Hypothalamus (tissue), 51 donors: ENCODE measurements around the gene MYO1E.
"Not testable (repeated sequence)": the region's sequence is repeated elsewhere in the genome, so short reads cannot be mapped to it uniquely, and the experiment has no call there.

Experiments used
- DNase-seq, 51 donors: peaks; one replicate each; lab custom pipeline; 2025; lab: John Stamatoyannopoulos, UW

MYO1E gene

DNA sequence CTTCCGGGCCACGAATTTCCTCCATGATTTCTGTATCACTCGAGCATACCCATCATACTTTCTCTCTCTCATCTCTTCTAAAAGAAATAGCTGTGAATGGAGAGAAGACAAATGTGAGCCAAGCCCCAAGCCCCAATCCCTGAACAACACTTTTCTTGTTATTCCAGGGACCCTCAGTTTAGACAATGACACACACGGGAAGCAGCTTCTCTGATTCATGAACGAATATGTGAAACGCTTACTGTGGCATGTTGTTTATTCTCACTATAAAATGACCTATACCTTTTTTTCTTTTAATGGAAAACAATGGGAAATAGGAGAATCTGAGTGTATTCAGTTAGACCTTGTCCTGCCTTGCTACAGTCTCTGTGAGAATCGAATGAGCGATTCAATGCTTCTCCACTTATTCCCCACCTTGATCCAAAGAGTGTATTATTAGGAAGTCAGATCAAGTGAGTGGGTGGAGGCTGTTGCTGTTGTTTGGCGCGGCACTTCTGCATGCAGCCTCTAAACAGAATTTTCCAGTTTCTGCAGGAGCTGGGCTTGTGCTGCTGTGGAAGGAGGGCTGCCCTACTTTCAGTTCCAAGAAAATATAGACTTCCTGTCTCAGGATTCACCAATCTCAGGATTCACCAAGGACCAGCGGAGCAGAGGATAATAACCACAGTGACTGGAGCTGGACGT lies 198.4 kb downstream of the MYO1E start:
- no peak for DNase-seq

- no peak for DNase-seq
Observed at GRCh38 chr15:59173194-59173593, 199.5 kb downstream of the MYO1E start.

DNA sequence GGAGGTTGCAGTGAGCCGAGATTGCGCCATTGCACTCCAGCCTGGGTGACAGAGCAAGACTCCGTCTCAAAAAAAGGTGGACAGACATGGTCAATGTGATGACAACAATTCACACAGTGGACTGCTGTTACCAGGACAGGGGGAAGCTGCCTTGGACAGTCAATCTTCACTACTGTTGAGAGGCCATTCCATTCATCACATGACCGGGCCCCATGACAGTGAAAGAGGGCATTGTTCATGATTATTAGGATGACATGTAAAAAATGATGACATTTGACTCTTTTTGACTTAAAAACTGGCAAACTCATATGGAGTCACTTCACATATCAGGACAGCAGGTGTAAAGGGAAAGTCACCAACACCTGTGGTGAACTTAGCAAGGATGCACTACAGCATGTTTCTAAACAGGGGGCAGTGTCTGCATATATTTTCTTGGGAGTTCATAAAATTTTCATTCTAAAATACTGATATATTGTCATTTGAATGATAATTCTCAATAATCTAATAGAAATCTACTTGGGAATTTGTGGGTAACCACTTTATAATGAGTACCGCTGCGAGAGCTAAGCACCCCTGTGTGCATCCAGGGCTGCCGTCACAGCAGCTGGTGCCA lies 200.3 kb downstream of the MYO1E start:
- DNase-seq = peak in 2 of 51 donors; percentile 7 to 14

GRCh38 chr15:59171067-59171397 lies 201.6 kb downstream of the MYO1E start:
- DNase-seq = no peak

GRCh38 chr15:59170295-59171066 lies 202.2 kb downstream of the MYO1E start:
- DNase-seq = peak in 35 of 51 donors; percentile 4 to 71 (median 36)

DNA sequence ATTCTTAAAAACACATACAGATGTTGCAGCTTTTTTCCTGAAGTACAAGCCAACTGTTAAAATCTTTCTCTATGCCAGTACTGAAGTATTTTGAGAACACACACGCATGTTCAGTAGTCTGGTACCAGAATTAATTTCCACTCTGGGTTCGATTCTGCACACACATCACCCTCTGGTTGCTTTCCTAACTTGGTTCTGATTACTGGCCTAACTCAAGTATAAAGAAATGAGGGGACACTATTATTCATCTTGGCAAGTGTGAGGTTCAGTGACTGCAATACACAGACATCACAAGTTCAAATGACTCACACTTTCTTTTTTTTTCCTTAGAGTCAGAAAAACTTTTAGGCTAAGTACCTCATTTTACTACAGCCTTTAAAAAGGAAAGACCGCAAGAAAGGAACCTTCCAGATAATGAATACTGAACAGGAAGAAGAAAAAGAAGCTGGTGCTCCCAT lies 203.4 kb downstream of the MYO1E start:
- DNase-seq = no peak

DNA sequence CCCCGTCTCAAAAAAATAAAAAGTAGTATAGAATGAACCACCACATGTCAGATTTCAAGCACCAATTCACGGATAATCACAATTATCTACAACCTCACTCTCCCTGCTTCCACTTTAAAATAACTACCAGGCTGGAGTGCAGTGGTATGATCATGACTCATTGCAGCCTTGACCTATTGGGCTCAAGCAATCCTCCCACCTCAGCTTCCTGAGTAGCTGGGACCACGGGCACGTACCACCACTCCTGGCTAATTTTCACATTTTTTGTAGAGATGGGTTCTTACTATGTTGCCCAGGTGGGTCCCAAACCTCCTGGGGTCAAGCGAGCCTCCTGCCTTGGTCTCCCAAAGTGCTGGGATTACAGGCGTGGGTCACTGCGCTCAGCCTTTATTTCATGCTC lies 204.1 kb downstream of the MYO1E start:
- DNase-seq = no peak

GRCh38 chr15:59166601-59167265 lies 205.9 kb downstream of the MYO1E start:
- DNase-seq = no peak

DNA sequence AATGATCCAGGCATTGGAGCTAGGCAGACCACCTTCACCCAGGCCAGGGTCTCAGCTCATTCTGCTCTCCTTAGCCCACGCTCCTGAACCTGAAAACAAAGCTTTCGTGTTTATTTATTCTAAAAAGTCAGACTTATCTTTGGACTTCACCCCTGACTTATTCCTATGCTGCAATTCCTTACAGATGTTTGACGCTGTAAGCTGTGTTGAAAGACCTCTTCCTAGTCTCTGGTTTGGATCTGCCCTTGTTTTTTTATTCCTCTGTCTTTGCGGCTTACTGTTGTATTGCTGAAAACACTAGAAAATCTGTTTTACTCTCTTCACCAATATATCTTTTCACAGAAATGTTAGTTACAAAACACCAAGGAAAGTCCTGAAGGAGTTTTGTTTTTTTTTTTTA lies 206.5 kb downstream of the MYO1E start:
- no peak for DNase-seq

- no peak for DNase-seq
Observed at GRCh38 chr15:59165726-59166125, 206.9 kb downstream of the MYO1E start.

DNA sequence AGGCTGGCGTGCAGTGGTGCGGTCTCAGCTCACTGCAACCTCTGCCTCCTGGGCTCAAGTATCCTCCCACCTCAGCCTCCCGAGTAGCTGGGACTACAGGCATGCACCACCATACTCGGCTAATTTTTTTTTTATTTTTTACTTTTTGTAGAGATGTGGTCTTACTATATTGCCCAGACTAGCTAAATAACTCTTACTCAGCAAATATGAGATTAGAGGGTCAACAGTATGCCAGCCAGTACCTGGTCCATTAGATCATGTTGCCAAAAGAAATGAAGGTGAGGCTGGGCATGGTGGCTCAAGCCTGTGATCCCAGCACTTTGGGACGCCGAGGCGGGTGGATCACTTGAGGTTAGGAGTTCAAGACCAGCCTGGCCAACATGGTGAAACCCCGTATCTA lies 210.6 kb downstream of the MYO1E start:
- not testable (repeated sequence) for DNase-seq

DNA sequence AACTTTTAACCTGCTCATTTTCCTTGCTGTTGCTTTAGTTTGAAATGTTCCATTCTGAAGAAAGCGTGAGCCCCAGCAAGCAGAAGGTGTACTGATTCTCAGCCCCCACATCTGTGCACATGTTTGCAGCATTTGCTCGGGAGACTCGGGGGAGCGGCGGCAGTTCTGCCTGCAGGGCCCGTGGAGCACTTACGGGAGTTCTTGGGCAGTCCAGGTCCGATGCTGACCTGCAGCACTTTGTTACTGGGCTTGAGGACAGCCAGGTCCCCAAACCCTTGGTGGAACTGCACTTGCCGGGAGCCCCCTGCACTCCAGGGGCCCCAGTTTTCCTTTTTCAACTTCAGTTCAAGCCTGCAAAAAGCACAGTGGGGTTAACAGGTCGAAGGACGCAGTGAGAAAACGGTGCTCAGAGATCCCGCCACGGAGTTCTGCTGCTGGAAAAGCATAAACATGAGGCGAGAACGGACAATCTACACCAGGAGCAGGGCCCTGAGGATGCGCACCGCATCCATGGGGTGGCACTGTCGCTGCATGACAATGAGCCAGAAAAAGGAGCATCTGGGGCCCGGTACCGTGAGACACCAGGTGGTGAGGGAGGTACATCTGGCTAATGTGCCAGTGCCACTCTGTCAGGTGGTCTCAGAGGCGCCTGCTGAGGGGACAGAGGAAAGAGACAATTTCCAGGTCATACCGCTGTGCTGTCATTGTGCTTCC lies 211.6 kb downstream of the MYO1E start:
- peak in 10 of 51 donors; percentile 8 to 21 (median 12) for DNase-seq

DNA sequence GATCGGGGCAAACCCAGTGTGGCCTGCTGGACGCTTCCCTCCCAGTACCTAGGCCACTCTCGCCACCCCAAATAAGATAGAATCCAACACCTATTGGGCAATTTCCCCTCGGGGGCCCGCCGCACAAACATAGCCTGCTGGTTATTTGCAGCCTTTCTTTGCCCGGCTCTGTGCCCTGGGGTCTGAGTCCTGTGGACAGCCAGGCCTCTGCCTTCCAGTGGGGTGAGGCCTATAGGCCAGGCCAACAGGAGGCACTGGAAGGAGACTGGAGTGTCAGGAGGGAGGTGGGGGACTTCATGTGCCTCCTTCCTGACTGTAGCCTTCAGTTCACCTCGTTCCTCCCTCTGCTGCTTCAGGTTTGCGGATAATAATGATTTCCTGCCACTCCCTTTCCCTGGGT lies 213.5 kb downstream of the MYO1E start:
- DNase-seq = no peak

DNA sequence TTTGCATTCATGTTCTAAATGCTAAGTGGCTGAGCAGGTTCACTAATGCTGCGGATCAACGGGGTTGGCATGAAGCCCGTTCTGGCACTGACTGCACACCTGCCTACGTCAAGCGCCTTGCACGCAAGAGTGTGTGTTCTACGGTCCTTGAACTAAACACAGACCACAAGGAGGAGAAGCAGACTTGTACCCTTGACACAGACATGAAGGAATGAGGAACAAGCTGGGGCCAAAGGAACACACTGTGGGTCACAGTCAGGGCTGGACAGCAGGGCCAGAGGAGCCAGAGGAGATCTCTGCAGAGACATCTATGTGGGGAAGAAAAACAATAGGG lies 214.0 kb downstream of the MYO1E start:
- no peak for DNase-seq

- DNase-seq = no peak
Observed at GRCh38 chr15:59157840-59158700, 214.6 kb downstream of the MYO1E start.

DNA sequence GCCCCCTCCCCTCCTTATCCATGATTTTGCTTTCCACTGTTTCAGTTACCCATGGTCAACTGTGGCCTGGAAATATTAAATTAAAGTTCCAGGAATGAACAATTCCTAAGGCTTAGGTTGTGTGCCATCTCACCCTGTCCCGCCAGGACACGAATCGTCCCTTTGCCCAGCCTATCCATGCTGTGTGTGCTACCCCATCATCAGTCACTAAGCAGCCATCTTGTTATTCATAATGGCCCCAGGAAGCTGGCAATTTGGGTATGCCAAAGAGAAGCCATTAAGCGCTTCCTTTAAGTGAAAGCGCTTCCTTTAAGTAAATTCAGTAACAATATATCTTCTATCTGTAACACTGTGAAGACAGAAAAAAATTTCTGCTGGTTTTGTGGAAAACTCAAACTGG lies 215.3 kb downstream of the MYO1E start:
- no peak for DNase-seq

GRCh38 chr15:59155431-59155830 lies 217.2 kb downstream of the MYO1E start:
- no peak for DNase-seq

GRCh38 chr15:59154243-59154642 lies 218.4 kb downstream of the MYO1E start:
- no peak for DNase-seq

DNA sequence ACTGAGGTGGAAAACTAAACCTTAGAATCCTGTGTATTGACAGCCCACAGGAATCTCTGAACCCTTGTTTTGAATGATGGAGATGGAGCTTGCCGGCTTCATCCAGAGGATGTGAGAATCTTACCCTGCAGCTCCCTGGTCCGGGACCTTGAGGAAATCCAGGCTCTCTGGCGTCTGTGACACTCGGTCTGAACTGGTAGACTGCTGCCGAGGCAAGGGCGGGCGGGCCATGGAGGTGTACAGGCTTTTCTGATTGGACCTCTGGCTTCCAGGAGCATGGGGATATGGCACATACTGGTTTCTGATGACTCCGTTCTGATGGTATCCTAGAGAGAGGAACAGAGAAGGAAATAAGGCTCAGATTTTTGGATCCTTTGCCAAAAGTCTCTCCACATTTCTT lies 219.2 kb downstream of the MYO1E start:
- DNase-seq = no peak
